ENCODE results near the gene CERCAM. TPM values are rescaled to one million over a fixed set of nuclear protein-coding genes. Genes with fewer than 3 reads are reported as not detected.
A peak's percentile ranks its signal among the peaks of the same experiment; 100 is the strongest.

The CERCAM gene
- total and polyA plus RNA-seq, 2 experiments from 2014 or later, result 2.7 to 7.9 TPM

DNA sequence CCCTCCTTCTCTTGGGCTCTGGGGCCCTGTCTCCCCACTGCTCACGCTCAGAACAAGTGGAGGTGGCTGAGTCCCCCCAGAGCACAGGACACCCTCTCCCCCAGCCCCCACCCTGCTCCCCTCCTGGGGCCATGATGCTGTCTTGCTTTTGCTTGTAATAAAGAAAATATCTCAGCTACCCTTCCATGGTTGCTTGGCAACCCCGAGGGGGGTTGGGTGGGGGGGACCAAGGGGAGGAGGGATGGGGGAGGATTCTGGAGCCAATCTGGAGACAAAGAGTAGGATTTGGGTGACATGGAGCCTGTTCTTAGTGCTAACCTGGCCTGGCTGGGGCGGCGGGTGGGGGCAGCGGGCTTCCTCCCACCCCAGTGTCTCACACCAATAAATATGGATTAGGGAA, 16.1 kb upstream of the CERCAM start (continued):
- TF ChIP-seq ZNF462 (CRISPR knock-in tag; IDR thresholded peaks at IDR 0.05), result no peak

GRCh38 chr9:128405077-128405779, 15.4 kb upstream of the CERCAM start:
- 0 out of 2 replicates have a peak overlapping the region, but pooled peaks have one; percentile 28 for H3K4me3 ChIP-seq
- H3K27ac ChIP-seq (ENCODE audit: low read depth), result no peak overlapping the region
- peaks cover 14% of the 10 kb centered on the region; the same call in 1 of the 2 replicates for H3F3A ChIP-seq (replicated peaks; ENCODE audit: low read depth)
- peak; percentile 57 for DNase-seq (ENCODE audit: low spot score)
- Mint-ChIP-seq H3K4me3 (peak overlapping the region; percentile 15; the same call in 2 of the 3 replicates), H3K27ac (no peak overlapping the region), H3K9me3 (no peaks in the 10 kb centered on the region), H3K27me3 (ENCODE audit: insufficient read depth, low read depth, poor library complexity) (peaks cover 94% of the 10 kb centered on the region), H3K4me1 (peaks cover 34% of the 10 kb centered on the region), H3K36me3 (ENCODE audit: low read depth) (no peaks in the 10 kb centered on the region)
- H3K79me2 ChIP-seq (replicated peaks; ENCODE audit: insufficient read depth), result no peaks in the 10 kb centered on the region
- H3K4me1 ChIP-seq (ENCODE audit: insufficient read depth), result peaks cover 30% of the 10 kb centered on the region
- ATAC-seq, result peak; percentile 44
- H4K20me1 ChIP-seq (replicated peaks; ENCODE audit: insufficient read depth), result no peaks in the 10 kb centered on the region; the same call in 1 of the 2 replicates
- no peaks in the 10 kb centered on the region for H3K36me3 ChIP-seq (ENCODE audit: insufficient read depth)
- H3K27me3 ChIP-seq (ENCODE audit: insufficient read depth), result peaks cover 100% of the 10 kb centered on the region
- H3K4me2 ChIP-seq, result peak overlapping the region; percentile 73
- no peaks in the 10 kb centered on the region for H3K9me2 ChIP-seq (ENCODE audit: insufficient read depth)
- H2AFZ ChIP-seq, result 0 out of 2 replicates have a peak overlapping the region, but pooled peaks have one; percentile 47
- TF ChIP-seq ETS1 (IDR thresholded peaks at IDR 0.05) (no peak), CTCF (conservative IDR thresholded peaks at IDR 0.05; ENCODE audit: low read depth in 2 of 2) (0 out of 4 replicates have a peak, but pooled peaks of 1 of the 2 experiments have one; percentile 7), POLR2AphosphoS5 (IDR thresholded peaks at IDR 0.05; ENCODE audit: low read depth) (no peak), NANOG (IDR thresholded peaks at IDR 0.05; ENCODE audit: borderline replicate concordance) (no peak), EZH2 (IDR thresholded peaks at IDR 0.05; ENCODE audit: low read depth, unreplicated experiment) (no peak)
